ENCODE measurements around the gene CEP131.

DNA sequence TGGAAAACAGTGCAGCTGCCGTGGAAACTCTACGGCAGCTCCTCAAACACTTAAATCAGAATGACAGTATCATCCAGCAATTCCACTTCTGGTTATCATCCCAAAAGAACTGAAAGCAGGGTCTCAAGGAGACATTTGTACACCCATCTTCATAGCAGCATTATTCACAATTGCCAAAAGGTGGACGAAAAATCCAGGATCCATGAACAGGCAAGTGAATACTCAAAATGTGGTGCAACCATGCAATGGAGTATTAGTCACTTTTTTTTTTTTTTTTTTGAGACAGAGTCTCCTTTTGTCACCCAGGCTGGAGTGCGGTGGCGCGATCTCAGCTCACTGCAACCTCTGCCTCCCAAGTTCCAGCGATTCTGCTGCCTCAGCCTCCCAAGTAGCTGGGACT lies 46.1 kb downstream of the CEP131 start:
- TF ChIP-seq, protein P1, sequence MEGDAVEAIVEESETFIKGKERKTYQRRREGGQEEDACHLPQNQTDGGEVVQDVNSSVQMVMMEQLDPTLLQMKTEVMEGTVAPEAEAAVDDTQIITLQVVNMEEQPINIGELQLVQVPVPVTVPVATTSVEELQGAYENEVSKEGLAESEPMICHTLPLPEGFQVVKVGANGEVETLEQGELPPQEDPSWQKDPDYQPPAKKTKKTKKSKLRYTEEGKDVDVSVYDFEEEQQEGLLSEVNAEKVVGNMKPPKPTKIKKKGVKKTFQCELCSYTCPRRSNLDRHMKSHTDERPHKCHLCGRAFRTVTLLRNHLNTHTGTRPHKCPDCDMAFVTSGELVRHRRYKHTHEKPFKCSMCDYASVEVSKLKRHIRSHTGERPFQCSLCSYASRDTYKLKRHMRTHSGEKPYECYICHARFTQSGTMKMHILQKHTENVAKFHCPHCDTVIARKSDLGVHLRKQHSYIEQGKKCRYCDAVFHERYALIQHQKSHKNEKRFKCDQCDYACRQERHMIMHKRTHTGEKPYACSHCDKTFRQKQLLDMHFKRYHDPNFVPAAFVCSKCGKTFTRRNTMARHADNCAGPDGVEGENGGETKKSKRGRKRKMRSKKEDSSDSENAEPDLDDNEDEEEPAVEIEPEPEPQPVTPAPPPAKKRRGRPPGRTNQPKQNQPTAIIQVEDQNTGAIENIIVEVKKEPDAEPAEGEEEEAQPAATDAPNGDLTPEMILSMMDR (IDR thresholded peaks at IDR 0.05), result no peak
- TF ChIP-seq POLR2A (IDR thresholded peaks at IDR 0.05) (no peak), POLR2AphosphoS5 (IDR thresholded peaks at IDR 0.05; ENCODE audit: insufficient read depth in 1 of 2, low read depth in 1 of 2) (no peak)

Data from vagina (tissue), 2 donors.